ENCODE data around the gene GID8.

GID8 gene

GRCh38 chr20:62944746-62945145 is 6.8 kb downstream of the GID8 start:
- DNase-seq: no peak

- no peak for DNase-seq
Measured at GRCh38 chr20:62945771-62946339, 7.9 kb downstream of the GID8 start.

GRCh38 chr20:62946918-62947317 is 9.0 kb downstream of the GID8 start:
- no peak for DNase-seq

GRCh38 chr20:62947532-62948300 is 9.8 kb downstream of the GID8 start:
- DNase-seq: no peak

GRCh38 chr20:62949153-62949821 is 11.3 kb downstream of the GID8 start:
- DNase-seq: no peak

- DNase-seq: no peak
Measured at GRCh38 chr20:62949962-62950361, 12.0 kb downstream of the GID8 start.

- DNase-seq: no peak
Measured at GRCh38 chr20:62950741-62951140, 12.8 kb downstream of the GID8 start.

GRCh38 chr20:62951143-62951895 is 13.4 kb downstream of the GID8 start:
- DNase-seq: no peak

- DNase-seq: no peak
Measured at GRCh38 chr20:62951896-62952372, 14.0 kb downstream of the GID8 start.

GRCh38 chr20:62952373-62952967 is 14.5 kb downstream of the GID8 start, which contains the start of gene SLC17A9:
Gene SLC17A9, plus strand, starts transcription at chr20:62952709. Its CDS starts 122 bp downstream, at chr20:62952831.
- peak in 1 of 2 donors; percentile 41 for DNase-seq

- no peak for DNase-seq
Measured at GRCh38 chr20:62952968-62953838, 15.3 kb downstream of the GID8 start.

- peak in 1 of 2 donors; percentile 34 for DNase-seq
Measured at GRCh38 chr20:62953839-62954703, 16.1 kb downstream of the GID8 start.

GRCh38 chr20:62955519-62956386 is 17.8 kb downstream of the GID8 start:
- no peak for DNase-seq

- no peak for DNase-seq
Measured at GRCh38 chr20:62956387-62957135, 18.6 kb downstream of the GID8 start.

GRCh38 chr20:62957136-62958117 is 19.5 kb downstream of the GID8 start:
- DNase-seq: no peak

- no peak for DNase-seq
Measured at GRCh38 chr20:62958388-62959100, 20.6 kb downstream of the GID8 start.

Data from stimulated activated CD4-positive, alpha-beta T cell treated with anti-CD3 and anti-CD28 coated beads, Interleukin-2, amount 100 ng/mL, for 48 hours (primary cell).